ENCODE measurements around the gene SYCP2.

SYCP2 gene

DNA sequence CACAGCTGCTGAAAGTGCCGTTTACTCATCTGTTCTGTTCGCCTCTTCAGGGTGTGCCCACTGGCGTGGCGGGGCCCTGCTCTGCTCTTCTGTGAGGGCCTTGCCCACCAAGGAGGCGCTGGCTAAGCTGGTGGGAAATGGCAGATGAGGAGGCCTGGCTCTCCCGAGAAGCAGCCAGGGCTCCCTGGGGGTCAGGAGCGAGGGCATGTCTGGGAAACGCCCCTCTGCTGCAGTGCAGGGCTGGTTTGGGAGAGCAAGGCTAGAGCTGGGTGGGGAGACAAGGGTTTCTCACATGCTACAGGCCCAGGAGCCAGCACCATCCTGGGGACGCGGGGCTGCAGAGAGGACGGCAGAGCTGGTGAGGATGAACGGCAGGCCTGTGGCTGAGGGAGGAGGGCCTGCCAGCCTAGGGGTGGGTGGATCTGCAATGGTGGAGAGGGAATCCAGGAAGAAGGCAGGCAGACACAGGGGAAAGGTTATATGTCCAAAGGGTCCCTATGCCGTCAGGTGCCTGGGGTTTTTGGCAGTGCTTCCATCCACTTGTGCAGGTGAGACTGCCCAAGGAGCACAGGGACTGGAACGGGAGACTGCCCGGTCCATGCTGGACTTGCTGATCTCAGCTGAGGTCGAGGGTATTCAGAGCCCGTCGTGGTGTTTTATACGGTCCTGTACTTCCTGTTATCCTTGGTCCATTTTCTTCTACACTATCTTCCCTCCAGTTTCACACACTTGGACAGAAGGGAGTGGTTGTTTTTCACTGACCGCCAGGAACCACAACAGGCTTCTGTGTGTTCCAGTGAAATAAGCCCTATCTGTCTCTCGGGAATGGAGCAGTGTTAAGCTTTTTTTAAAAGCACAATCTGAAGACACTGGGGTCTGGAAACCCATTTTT is 119.2 kb downstream of the SYCP2 start:
- H3K27ac ChIP-seq: no peak overlapping the region
- no peak for TF ChIP-seq ZFX (IDR thresholded peaks at IDR 0.05; ENCODE audit: borderline replicate concordance)
- TF ChIP-seq, protein P1, sequence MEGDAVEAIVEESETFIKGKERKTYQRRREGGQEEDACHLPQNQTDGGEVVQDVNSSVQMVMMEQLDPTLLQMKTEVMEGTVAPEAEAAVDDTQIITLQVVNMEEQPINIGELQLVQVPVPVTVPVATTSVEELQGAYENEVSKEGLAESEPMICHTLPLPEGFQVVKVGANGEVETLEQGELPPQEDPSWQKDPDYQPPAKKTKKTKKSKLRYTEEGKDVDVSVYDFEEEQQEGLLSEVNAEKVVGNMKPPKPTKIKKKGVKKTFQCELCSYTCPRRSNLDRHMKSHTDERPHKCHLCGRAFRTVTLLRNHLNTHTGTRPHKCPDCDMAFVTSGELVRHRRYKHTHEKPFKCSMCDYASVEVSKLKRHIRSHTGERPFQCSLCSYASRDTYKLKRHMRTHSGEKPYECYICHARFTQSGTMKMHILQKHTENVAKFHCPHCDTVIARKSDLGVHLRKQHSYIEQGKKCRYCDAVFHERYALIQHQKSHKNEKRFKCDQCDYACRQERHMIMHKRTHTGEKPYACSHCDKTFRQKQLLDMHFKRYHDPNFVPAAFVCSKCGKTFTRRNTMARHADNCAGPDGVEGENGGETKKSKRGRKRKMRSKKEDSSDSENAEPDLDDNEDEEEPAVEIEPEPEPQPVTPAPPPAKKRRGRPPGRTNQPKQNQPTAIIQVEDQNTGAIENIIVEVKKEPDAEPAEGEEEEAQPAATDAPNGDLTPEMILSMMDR (IDR thresholded peaks at IDR 0.05): no peak

All from 22Rv1 (cell line).